ENCODE results near the gene DBH. TPM values are rescaled to one million over a fixed set of nuclear protein-coding genes. Genes with fewer than 3 reads are reported as not detected.

DBH gene
- total RNA-seq, 1 experiment from 2014 or later = not detected

GRCh38 chr9:133607381-133607780 is 28.8 kb upstream of the DBH start:
- Mint-ChIP-seq H3K4me3 (ENCODE audit: unreplicated experiment) (no peak overlapping the region), H3K9me3 (ENCODE audit: unreplicated experiment) (no peaks in the 10 kb centered on the region), H3K36me3 (ENCODE audit: insufficient read depth, unreplicated experiment) (no peaks in the 10 kb centered on the region), H3K27ac (ENCODE audit: low read depth, unreplicated experiment) (no peak overlapping the region), H3K27me3 (ENCODE audit: insufficient read depth, unreplicated experiment) (peaks cover 83% of the 10 kb centered on the region), H3K4me1 (ENCODE audit: insufficient read depth, unreplicated experiment) (no peaks in the 10 kb centered on the region)
- TF ChIP-seq CTCF (IDR thresholded peaks at IDR 0.05; ENCODE audit: unreplicated experiment) = no peak
- BruUV-seq (replicated peaks) = no TSS peak
- intact Hi-C loops (cut with micrococcal nuclease) = no loop called here
- DNase-seq (ENCODE audit: unreplicated experiment) = no peak
- ChIA-PET CTCF (no interaction called here), POLR2A (no interaction called here)

GRCh38 chr9:133607976-133608375 is 28.2 kb upstream of the DBH start:
- BruUV-seq (replicated peaks) = no TSS peak
- no peak overlapping the region for H3K4me3 Mint-ChIP-seq (ENCODE audit: unreplicated experiment)
- no peak for TF ChIP-seq CTCF (IDR thresholded peaks at IDR 0.05; ENCODE audit: unreplicated experiment)
- intact Hi-C loops (cut with micrococcal nuclease) = no loop called here
- POLR2A ChIA-PET = no interaction called here
- no peaks in the 10 kb centered on the region for H3K36me3 Mint-ChIP-seq (ENCODE audit: insufficient read depth, unreplicated experiment)
- no peaks in the 10 kb centered on the region for H3K9me3 Mint-ChIP-seq (ENCODE audit: unreplicated experiment)
- H3K27me3 Mint-ChIP-seq (ENCODE audit: insufficient read depth, unreplicated experiment) = peaks cover 89% of the 10 kb centered on the region
- H3K27ac Mint-ChIP-seq (ENCODE audit: low read depth, unreplicated experiment) = no peak overlapping the region
- CTCF ChIA-PET = no interaction called here
- no peaks in the 10 kb centered on the region for H3K4me1 Mint-ChIP-seq (ENCODE audit: insufficient read depth, unreplicated experiment)
- no peak for DNase-seq (ENCODE audit: unreplicated experiment)

- Mint-ChIP-seq H3K4me1 (ENCODE audit: insufficient read depth, unreplicated experiment) (no peaks in the 10 kb centered on the region), H3K27ac (ENCODE audit: low read depth, unreplicated experiment) (no peak overlapping the region), H3K27me3 (ENCODE audit: insufficient read depth, unreplicated experiment) (peaks cover 93% of the 10 kb centered on the region), H3K36me3 (ENCODE audit: insufficient read depth, unreplicated experiment) (no peaks in the 10 kb centered on the region), H3K4me3 (ENCODE audit: unreplicated experiment) (no peak overlapping the region), H3K9me3 (ENCODE audit: unreplicated experiment) (no peaks in the 10 kb centered on the region)
- intact Hi-C loops (cut with micrococcal nuclease) = no loop called here
- no peak for TF ChIP-seq CTCF (IDR thresholded peaks at IDR 0.05; ENCODE audit: unreplicated experiment)
- no peak for DNase-seq (ENCODE audit: unreplicated experiment)
- ChIA-PET POLR2A (no interaction called here), CTCF (no interaction called here)
- no TSS peak for BruUV-seq (replicated peaks)
Observed at GRCh38 chr9:133608382-133608781, 27.8 kb upstream of the DBH start.

- no TSS peak for BruUV-seq (replicated peaks)
- POLR2A ChIA-PET = no interaction called here
- Mint-ChIP-seq H3K27me3 (ENCODE audit: insufficient read depth, unreplicated experiment) (peaks cover 94% of the 10 kb centered on the region), H3K36me3 (ENCODE audit: insufficient read depth, unreplicated experiment) (no peaks in the 10 kb centered on the region), H3K4me1 (ENCODE audit: insufficient read depth, unreplicated experiment) (no peaks in the 10 kb centered on the region), H3K27ac (ENCODE audit: low read depth, unreplicated experiment) (no peak overlapping the region), H3K4me3 (ENCODE audit: unreplicated experiment) (no peak overlapping the region), H3K9me3 (ENCODE audit: unreplicated experiment) (no peaks in the 10 kb centered on the region)
- no peak for TF ChIP-seq CTCF (IDR thresholded peaks at IDR 0.05; ENCODE audit: unreplicated experiment)
- no peak for DNase-seq (ENCODE audit: unreplicated experiment)
- intact Hi-C loops (cut with micrococcal nuclease) = no loop called here
- CTCF ChIA-PET = no interaction called here
Observed at GRCh38 chr9:133608889-133609288, 27.3 kb upstream of the DBH start.

Data from MCF 10A (cell line).